IMR-90 (cell line): ENCODE results near the gene ALDH5A1. TPM values are rescaled to one million over a fixed set of nuclear protein-coding genes. Genes with fewer than 3 reads are reported as not detected.

Experiments
- ATAC-seq: fragments of 200-7000 bp; cut with Tn5 transposase; 2 replicates; pipeline ENCODE4 v1.9.1; 2020; ENCODE audit warnings: low read depth, mild to moderate bottlenecking, moderate library complexity
- BruUV-seq: library from RNA; stranded (reverse); fragments of 400-500 nt; replicated peaks from 2 replicates; lab custom pipeline; 2021; lab: Mats Ljungman, UMichigan
- CTCF ChIA-PET: fragments of 300-600 bp; formaldehyde crosslinking; extraction: SDS; loops from one replicate; lab custom pipeline; 2021; ENCODE audit warnings: antibody characterized with exemption; lab: Yijun Ruan, JAX
- POLR2A ChIA-PET: fragments of 300-600 bp; sonication (Branson Sonifier 250); formaldehyde crosslinking; loops from one replicate; lab custom pipeline; 2022; ENCODE audit warnings: antibody characterized with exemption; ENCODE audit not compliant: unreplicated experiment; lab: Charles Lee
- DNase-seq: peaks from one replicate; pipeline ENCODE4 v3.0.0; 2013
- H2AFZ ChIP-seq: replicated peaks from 2 replicates; pipeline ENCODE3; 2013; ENCODE audit warnings: low read length, mild to moderate bottlenecking; ENCODE audit not compliant: poor library complexity
- H2AK5ac ChIP-seq: 2 replicates; pipeline ENCODE4 v1.6.1; 2013; ENCODE audit warnings: low read depth, low read length, inconsistent platforms
- H2AK9ac ChIP-seq: replicated peaks from 2 replicates; pipeline ENCODE3; 2013; ENCODE audit warnings: mild to moderate bottlenecking, low read depth, low read length, moderate library complexity; ENCODE audit not compliant: poor library complexity
- H2BK120ac ChIP-seq: 2 replicates; pipeline ENCODE4 v1.6.1; 2013; ENCODE audit warnings: low read depth, low read length, inconsistent platforms
- H2BK15ac ChIP-seq: 3 replicates; pipeline ENCODE4 v1.6.1; 2013; ENCODE audit warnings: low read depth, low read length, inconsistent platforms
- H2BK20ac ChIP-seq: 2 replicates; pipeline ENCODE4 v1.6.1; 2013; ENCODE audit warnings: low read depth, mild to moderate bottlenecking, inconsistent platforms, low read length, moderate library complexity
- H2BK5ac ChIP-seq: 2 replicates; pipeline ENCODE4 v1.6.1; 2013; ENCODE audit warnings: mild to moderate bottlenecking, low read depth, low read length, inconsistent platforms; ENCODE audit not compliant: poor library complexity, severe bottlenecking
- H3K14ac ChIP-seq: replicated peaks from 2 replicates; pipeline ENCODE4 v1.6.1; 2013; ENCODE audit warnings: low read depth, low read length, inconsistent platforms
- H3K18ac ChIP-seq: 2 replicates; pipeline ENCODE4 v1.6.1; 2013; ENCODE audit warnings: low read depth, low read length, control low read depth
- H3K23ac ChIP-seq: 2 replicates; pipeline ENCODE4 v1.6.1; 2013; ENCODE audit warnings: low read depth, low read length, inconsistent platforms
- H3K27ac ChIP-seq: 2 replicates; pipeline ENCODE4 v1.5.1; 2013; ENCODE audit warnings: mild to moderate bottlenecking, control low read depth, low read length; ENCODE audit not compliant: insufficient read depth
- H3K27me3 ChIP-seq: 2 replicates; pipeline ENCODE4 v1.6.1; 2013; ENCODE audit warnings: low read length; ENCODE audit not compliant: control insufficient read depth, insufficient read depth
- H3K36me3 ChIP-seq: 2 replicates; pipeline ENCODE4 v1.6.1; 2013; ENCODE audit warnings: low read length, mixed read lengths; ENCODE audit not compliant: control insufficient read depth, insufficient read depth
- H3K4ac ChIP-seq: 2 replicates; pipeline ENCODE4 v1.6.1; 2013; ENCODE audit warnings: low read depth, low read length, inconsistent platforms
- H3K4me1 ChIP-seq: 2 replicates; pipeline ENCODE4 v1.6.1; 2013; ENCODE audit warnings: low read length, mixed read lengths; ENCODE audit not compliant: control insufficient read depth, insufficient read depth
- H3K4me2 ChIP-seq: 2 replicates; pipeline ENCODE4 v1.6.1; 2013; ENCODE audit warnings: low read depth, mild to moderate bottlenecking, control low read depth, low read length, moderate library complexity
- H3K4me3 ChIP-seq: 2 replicates; pipeline ENCODE4 v1.5.1; 2013; ENCODE audit warnings: low read depth, mild to moderate bottlenecking, control low read depth, low read length, moderate library complexity; ENCODE audit not compliant: insufficient read depth
- H3K56ac ChIP-seq: 2 replicates; pipeline ENCODE4 v1.6.1; 2013; ENCODE audit warnings: low read length, inconsistent platforms; ENCODE audit not compliant: insufficient read depth; ENCODE audit errors: extremely low read depth
- H3K79me1 ChIP-seq, 2 experiments: 2 replicates each; pipeline ENCODE4 v1.6.1; 2013; ENCODE audit warnings: low read length in 2 of 2, inconsistent platforms in 1 of 2, low read depth in 1 of 2
- H3K9ac ChIP-seq: 2 replicates; pipeline ENCODE4 v1.6.1; 2013; ENCODE audit warnings: low read depth, low read length, control low read depth
- H3K9me1 ChIP-seq: 2 replicates; pipeline ENCODE4 v1.6.1; 2013; ENCODE audit warnings: low read length, inconsistent platforms; ENCODE audit not compliant: insufficient read depth
- H3K9me3 ChIP-seq: 2 replicates; pipeline ENCODE4 v1.6.1; 2013; ENCODE audit warnings: low read length; ENCODE audit not compliant: control insufficient read depth, insufficient read depth
- H4K20me1 ChIP-seq: 2 replicates; pipeline ENCODE4 v1.6.1; 2013; ENCODE audit warnings: low read length, inconsistent platforms; ENCODE audit not compliant: insufficient read depth
- H4K5ac ChIP-seq: 2 replicates; pipeline ENCODE4 v1.6.1; 2013; ENCODE audit warnings: mild to moderate bottlenecking, low read depth, low read length, control low read depth
- H4K8ac ChIP-seq, 2 experiments: 2 replicates each; pipeline ENCODE4 v1.6.1; 2013; ENCODE audit warnings: low read depth in 2 of 2, low read length in 2 of 2, control low read depth in 1 of 2, inconsistent platforms in 1 of 2
- H4K91ac ChIP-seq: 2 replicates; pipeline ENCODE4 v1.6.1; 2013; ENCODE audit warnings: low read depth, low read length, inconsistent platforms; ENCODE audit not compliant: insufficient read depth
- CTCF ChIP-seq: conservative IDR thresholded peaks from 2 replicates; pipeline ENCODE4 v1.5.1; 2012; ENCODE audit warnings: mild to moderate bottlenecking, low read depth, low read length, improper control_type of control experiment
- ELK1 ChIP-seq: fragments of 150-350 bp; IDR thresholded peaks from 2 replicates; pipeline ENCODE4 v1.6.1; 2016; ENCODE audit warnings: low read depth, mild to moderate bottlenecking, low read length, moderate library complexity, borderline replicate concordance
- MAFK ChIP-seq: IDR thresholded peaks from 2 replicates; pipeline ENCODE4 v1.6.1; 2012; ENCODE audit warnings: low read depth, low read length, improper control_type of control experiment
- MAZ ChIP-seq: IDR thresholded peaks from 2 replicates; pipeline ENCODE4 v1.6.1; 2012; ENCODE audit warnings: low read depth, mild to moderate bottlenecking, low read length, improper control_type of control experiment, moderate library complexity, borderline replicate concordance
- MXI1 ChIP-seq: IDR thresholded peaks from 2 replicates; pipeline ENCODE4 v1.6.1; 2012; ENCODE audit warnings: low read depth, mild to moderate bottlenecking, low read length, moderate library complexity, borderline replicate concordance
- WGBS, 2 experiments: methylation state at CpG; one replicate each; pipeline versions ENCODE4 v1.1.5 to v1.1.7; 2013; ENCODE audit warnings: missing lambda C conversion rate in 2 of 2; ENCODE audit not compliant: insufficient read length in 1 of 2; ENCODE audit errors: extremely low coverage in 2 of 2; 5-methylcytosine and 5-hydroxymethylcytosine counted together
- dilution Hi-C: fragments of 300-500 bp; cut with HindIII; formaldehyde crosslinking; loops from one replicate; pipeline ENCODE4 v1.14.3; 2018; ENCODE audit warnings: low sequenced_read_pairs; ENCODE audit not compliant: unreplicated experiment
- in situ Hi-C: fragments of 300-500 bp; cut with MboI; formaldehyde crosslinking; loops from 3 replicates; pipeline ENCODE4 v1.14.3; 2019; ENCODE audit warnings: low sequenced_read_pairs, inconsistent platforms, mixed read lengths
- intact Hi-C: fragments of 100-400 bp; cut with micrococcal nuclease; formaldehyde crosslinking; loops from 2 replicates; pipeline ENCODE4 v1.10.0; 2022
- polyA plus RNA-seq, 3 experiments: library from polyadenylated mRNA; depleted of rRNA; stranded (reverse); fragments of >200 nt; gene quantifications; 2 replicates each; pipeline ENCODE4 v1.2.3, GENCODE V29; 2012; ENCODE audit warnings: low replicate concordance in 1 of 3
- total RNA-seq: library from RNA; depleted of rRNA; stranded (reverse); fragments of >200 nt; gene quantifications from 2 replicates; pipeline ENCODE4 v1.2.3, GENCODE V29; 2012

The ALDH5A1 gene
- total and polyA plus RNA-seq, 2 of the 4 experiments (the other 2 are of a cell fraction): 0.36 to 0.48 TPM

- Histone ChIP-seq H3K56ac (no peak overlapping the region), H4K91ac (no peak overlapping the region), H3K79me1 (no peaks in the 10 kb centered on the region), H3K9me3 (no peaks in the 10 kb centered on the region), H3K4me2 (no peak overlapping the region), H2BK5ac (no peak overlapping the region), H3K4me1 (no peaks in the 10 kb centered on the region), H2BK120ac (no peak overlapping the region), H4K20me1 (no peaks in the 10 kb centered on the region), H2AK9ac (no peak overlapping the region), H3K27me3 (peaks cover 7% of the 10 kb centered on the region), H2AFZ (no peak overlapping the region), H4K5ac (no peak overlapping the region), H3K9me1 (no peaks in the 10 kb centered on the region), H2BK20ac (no peak overlapping the region), H3K27ac (no peak overlapping the region), H3K9ac (no peak overlapping the region), H3K36me3 (no peaks in the 10 kb centered on the region), H3K4ac (no peak overlapping the region), H4K8ac (no peak overlapping the region), H3K4me3 (no peak overlapping the region), H3K23ac (no peak overlapping the region), H2AK5ac (no peak overlapping the region), H3K18ac (no peak overlapping the region), H3K14ac (no peak overlapping the region), H2BK15ac (no peak overlapping the region)
- DNase-seq: no peak
- ChIA-PET CTCF (no interaction called here), POLR2A (interaction anchor here (0.5 kb wide), 1 partner anchor 168 kb away, joined by 3 read pairs; the partner anchor contains the start of gene C6orf62)
- intact Hi-C loops: no loop called here
- BruUV-seq: no TSS peak
- TF ChIP-seq CTCF (no peak), ELK1 (no peak), MAFK (peak; percentile 76), MAZ (no peak), MXI1 (no peak)
- in situ Hi-C loops: no loop called here
- dilution Hi-C loops: no loop called here
- 56% methylated on average over 3 of the region's 5 CpGs; no CpG with 5 or more reads in 1 of the 2 experiments for WGBS, 2 experiments
- no peak for ATAC-seq
Observed at GRCh38 chr6:24551139-24551538, 56.4 kb downstream of the ALDH5A1 start.
